Activated B cell treated with CpG ODN at 0.5 μM for 24 hours (primary cell): Measurements from ENCODE around the gene CTNNB1. TPM values are rescaled to one million over a fixed set of nuclear protein-coding genes. Genes with fewer than 3 reads are reported as not detected.
A peak's percentile ranks its signal among the peaks of the same experiment; 100 is the strongest.

Experiments
- ATAC-seq: fragments of 200-7000 bp; cut with Tn5 transposase; one replicate; pipeline ENCODE4 v1.10.0; 2021; ENCODE audit warnings: low read depth, mild to moderate bottlenecking, moderate library complexity
- CTCF ChIA-PET: fragments of 350-600 bp; sonication (Branson Sonifier 250); formaldehyde crosslinking; loops from one replicate; lab custom pipeline; 2021; ENCODE audit warnings: antibody characterized with exemption; lab: Charles Lee
- POLR2A ChIA-PET: fragments of 350-600 bp; sonication (Branson Sonifier 250); formaldehyde crosslinking; loops from one replicate; lab custom pipeline; 2021; ENCODE audit warnings: antibody characterized with exemption; lab: Charles Lee
- DNase-seq: peaks from one replicate; pipeline ENCODE4 v3.0.0; 2022
- H3K27ac Mint-ChIP-seq: one replicate; pipeline ENCODE4 v1.8.0; 2020; ENCODE audit warnings: mixed read lengths
- H3K27me3 Mint-ChIP-seq: one replicate; pipeline ENCODE4 v1.8.0; 2021; ENCODE audit warnings: mixed read lengths
- H3K36me3 Mint-ChIP-seq: one replicate; pipeline ENCODE4 v1.8.0; 2021; ENCODE audit warnings: low read depth, mixed read lengths
- H3K4me1 Mint-ChIP-seq: one replicate; pipeline ENCODE4 v1.8.0; 2021; ENCODE audit warnings: mixed read lengths
- H3K4me3 Mint-ChIP-seq: one replicate; pipeline ENCODE4 v1.8.0; 2020; ENCODE audit warnings: mild to moderate bottlenecking, mixed read lengths
- H3K9me3 Mint-ChIP-seq: one replicate; pipeline ENCODE4 v1.8.0; 2020; ENCODE audit warnings: mixed read lengths
- intact Hi-C: fragments of 100-400 bp; cut with micrococcal nuclease; formaldehyde crosslinking; loops from one replicate; pipeline ENCODE4 v1.15.1; 2024
- total RNA-seq: library from RNA; stranded (reverse); gene quantifications from 2 replicates; pipeline ENCODE4 v1.2.3, GENCODE V29; 2022
- TF ChIP-seq, protein P1 (sequence below): fragments of 200-600 bp; IDR thresholded peaks from one replicate; pipeline ENCODE4 v1.8.0; 2022; ENCODE audit warnings: antibody characterized with exemption, mild to moderate bottlenecking

Gene CTNNB1
- total RNA-seq, 1 donor from 2014 or later: 164 TPM

GRCh38 chr3:41182504-41183059 lies 16.7 kb upstream of the CTNNB1 start:
- no peaks in the 10 kb centered on the region for H3K36me3 Mint-ChIP-seq
- ChIA-PET POLR2A (no interaction called here), CTCF (no interaction called here)
- H3K9me3 Mint-ChIP-seq: no peaks in the 10 kb centered on the region
- H3K27me3 Mint-ChIP-seq: peaks cover 21% of the 10 kb centered on the region
- ATAC-seq: no peak
- DNase-seq: no peak
- no peaks in the 10 kb centered on the region for H3K4me1 Mint-ChIP-seq
- intact Hi-C loops: no loop called here
- TF ChIP-seq, protein P1, sequence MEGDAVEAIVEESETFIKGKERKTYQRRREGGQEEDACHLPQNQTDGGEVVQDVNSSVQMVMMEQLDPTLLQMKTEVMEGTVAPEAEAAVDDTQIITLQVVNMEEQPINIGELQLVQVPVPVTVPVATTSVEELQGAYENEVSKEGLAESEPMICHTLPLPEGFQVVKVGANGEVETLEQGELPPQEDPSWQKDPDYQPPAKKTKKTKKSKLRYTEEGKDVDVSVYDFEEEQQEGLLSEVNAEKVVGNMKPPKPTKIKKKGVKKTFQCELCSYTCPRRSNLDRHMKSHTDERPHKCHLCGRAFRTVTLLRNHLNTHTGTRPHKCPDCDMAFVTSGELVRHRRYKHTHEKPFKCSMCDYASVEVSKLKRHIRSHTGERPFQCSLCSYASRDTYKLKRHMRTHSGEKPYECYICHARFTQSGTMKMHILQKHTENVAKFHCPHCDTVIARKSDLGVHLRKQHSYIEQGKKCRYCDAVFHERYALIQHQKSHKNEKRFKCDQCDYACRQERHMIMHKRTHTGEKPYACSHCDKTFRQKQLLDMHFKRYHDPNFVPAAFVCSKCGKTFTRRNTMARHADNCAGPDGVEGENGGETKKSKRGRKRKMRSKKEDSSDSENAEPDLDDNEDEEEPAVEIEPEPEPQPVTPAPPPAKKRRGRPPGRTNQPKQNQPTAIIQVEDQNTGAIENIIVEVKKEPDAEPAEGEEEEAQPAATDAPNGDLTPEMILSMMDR: no peak
- H3K27ac Mint-ChIP-seq: no peak overlapping the region
- no peak overlapping the region for H3K4me3 Mint-ChIP-seq

GRCh38 chr3:41184394-41184793 lies 14.9 kb upstream of the CTNNB1 start:
- ATAC-seq (no peak), DNase-seq (no peak)
- TF ChIP-seq, protein P1: no peak
- no peaks in the 10 kb centered on the region for H3K36me3 Mint-ChIP-seq
- H3K4me1 Mint-ChIP-seq: peaks cover under 1% of the 10 kb centered on the region
- H3K4me3 Mint-ChIP-seq: no peak overlapping the region
- CTCF ChIA-PET: no interaction called here
- H3K27me3 Mint-ChIP-seq: peaks cover 19% of the 10 kb centered on the region
- POLR2A ChIA-PET: interaction anchor here (0.7 kb wide), 1 partner anchor 15 kb away, joined by 3 read pairs; the partner anchor contains the start of gene CTNNB1
- no peaks in the 10 kb centered on the region for H3K9me3 Mint-ChIP-seq
- H3K27ac Mint-ChIP-seq: no peak overlapping the region
- intact Hi-C loops: no loop called here

- peaks cover 16% of the 10 kb centered on the region for H3K4me1 Mint-ChIP-seq
- H3K27me3 Mint-ChIP-seq: peaks cover 22% of the 10 kb centered on the region
- no peak overlapping the region for H3K4me3 Mint-ChIP-seq
- ChIA-PET CTCF (no interaction called here), POLR2A (interaction anchor here (1.0 kb wide), 1 partner anchor 13 kb away, joined by 3 read pairs; the partner anchor contains the start of gene CTNNB1)
- no peak overlapping the region for H3K27ac Mint-ChIP-seq
- TF ChIP-seq, protein P1: no peak
- ATAC-seq: no peak
- H3K36me3 Mint-ChIP-seq: no peaks in the 10 kb centered on the region
- H3K9me3 Mint-ChIP-seq: no peaks in the 10 kb centered on the region
- intact Hi-C loops: no loop called here
- no peak for DNase-seq
Observed at GRCh38 chr3:41186297-41186696, 13.0 kb upstream of the CTNNB1 start.

GRCh38 chr3:41188306-41188705 lies 11.0 kb upstream of the CTNNB1 start:
- TF ChIP-seq, protein P1: no peak
- DNase-seq (no peak), ATAC-seq (no peak)
- ChIA-PET CTCF (no interaction called here), POLR2A (interaction anchor here (0.5 to 1.2 kb wide), 2 partner anchors 8 to 11 kb away, joined by 4 to 8 read pairs; partner anchors contain the start of gene CTNNB1)
- no peak overlapping the region for H3K4me3 Mint-ChIP-seq
- intact Hi-C loops: no loop called here
- H3K9me3 Mint-ChIP-seq: no peaks in the 10 kb centered on the region
- no peaks in the 10 kb centered on the region for H3K36me3 Mint-ChIP-seq
- peaks cover 17% of the 10 kb centered on the region for H3K27me3 Mint-ChIP-seq
- H3K27ac Mint-ChIP-seq: no peak overlapping the region
- H3K4me1 Mint-ChIP-seq: peaks cover 16% of the 10 kb centered on the region

DNA sequence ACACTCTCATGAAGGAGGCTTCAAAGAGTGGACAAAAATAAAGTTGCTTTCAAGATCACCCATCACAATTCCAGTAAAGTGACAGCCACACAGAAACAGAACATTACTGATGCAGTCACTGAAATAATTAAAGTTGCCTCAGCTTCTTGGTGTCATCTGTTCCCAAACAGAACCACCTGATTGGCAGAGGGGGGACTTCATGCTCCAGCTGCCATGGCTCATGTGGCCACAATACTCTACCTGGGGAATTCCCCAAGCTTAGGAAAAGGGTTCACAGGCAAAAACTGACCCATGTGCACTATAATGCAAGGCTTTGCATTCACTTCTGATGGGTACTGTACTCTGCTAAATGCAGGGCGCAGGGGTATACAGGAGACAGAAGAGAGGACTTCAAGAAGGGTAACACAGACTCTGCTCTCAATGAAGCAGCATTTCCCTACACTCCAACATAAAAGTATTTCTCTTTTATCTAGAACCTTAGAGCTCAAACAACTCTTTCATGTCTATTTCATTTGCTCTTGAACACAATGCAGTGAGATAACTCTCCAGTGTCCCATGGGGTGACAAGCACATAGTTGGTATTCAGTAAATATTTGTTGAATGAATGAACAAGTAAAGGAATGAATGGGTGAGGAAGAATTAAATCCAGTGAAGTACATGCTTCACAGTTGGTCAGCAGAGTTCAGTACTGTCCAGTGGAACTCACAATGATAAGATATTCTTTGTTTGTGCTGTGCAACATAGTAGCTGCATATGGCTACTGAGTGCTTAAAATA lies 8.6 kb upstream of the CTNNB1 start:
- DNase-seq: no peak
- Mint-ChIP-seq H3K4me3 (no peak overlapping the region), H3K9me3 (no peaks in the 10 kb centered on the region), H3K4me1 (peaks cover 16% of the 10 kb centered on the region), H3K36me3 (no peaks in the 10 kb centered on the region), H3K27me3 (peaks cover 15% of the 10 kb centered on the region), H3K27ac (no peak overlapping the region)
- ChIA-PET CTCF (interaction anchor here (1.6 kb wide), 1 partner anchor 9 kb away, joined by 5 read pairs; the partner anchor contains the start of gene CTNNB1), POLR2A (interaction anchor here (0.8 to 1.9 kb wide), 3 partner anchors 9 to 771 kb away, joined by 3 to 27 read pairs (median 3); partner anchors contain the start of genes CTNNB1 and ULK4)
- TF ChIP-seq, protein P1: no peak
- ATAC-seq: peak; percentile 76
- intact Hi-C loops: loop anchor here (1.0 kb wide), 1 partner anchor 8 kb away; no protein-coding TSS in a partner anchor
